Ureter (tissue), 1 donor: Measurements from ENCODE around the gene NFKBIZ. TPM values are rescaled to one million over a fixed set of nuclear protein-coding genes. Genes with fewer than 3 reads are reported as not detected.

Experiments used
- DNase-seq: peaks from one replicate; pipeline ENCODE4 v3.0.0-alpha.2; 2020; ENCODE audit warnings: low spot score
- total RNA-seq: library from RNA; stranded (reverse); gene quantifications from one replicate; pipeline ENCODE4 v1.2.4, GENCODE V29; 2023
- donor health status: DM: yes; HTN: yes; CAD: no.

NFKBIZ gene
- total RNA-seq, 1 donor from 2014 or later: 81.8 TPM

DNA sequence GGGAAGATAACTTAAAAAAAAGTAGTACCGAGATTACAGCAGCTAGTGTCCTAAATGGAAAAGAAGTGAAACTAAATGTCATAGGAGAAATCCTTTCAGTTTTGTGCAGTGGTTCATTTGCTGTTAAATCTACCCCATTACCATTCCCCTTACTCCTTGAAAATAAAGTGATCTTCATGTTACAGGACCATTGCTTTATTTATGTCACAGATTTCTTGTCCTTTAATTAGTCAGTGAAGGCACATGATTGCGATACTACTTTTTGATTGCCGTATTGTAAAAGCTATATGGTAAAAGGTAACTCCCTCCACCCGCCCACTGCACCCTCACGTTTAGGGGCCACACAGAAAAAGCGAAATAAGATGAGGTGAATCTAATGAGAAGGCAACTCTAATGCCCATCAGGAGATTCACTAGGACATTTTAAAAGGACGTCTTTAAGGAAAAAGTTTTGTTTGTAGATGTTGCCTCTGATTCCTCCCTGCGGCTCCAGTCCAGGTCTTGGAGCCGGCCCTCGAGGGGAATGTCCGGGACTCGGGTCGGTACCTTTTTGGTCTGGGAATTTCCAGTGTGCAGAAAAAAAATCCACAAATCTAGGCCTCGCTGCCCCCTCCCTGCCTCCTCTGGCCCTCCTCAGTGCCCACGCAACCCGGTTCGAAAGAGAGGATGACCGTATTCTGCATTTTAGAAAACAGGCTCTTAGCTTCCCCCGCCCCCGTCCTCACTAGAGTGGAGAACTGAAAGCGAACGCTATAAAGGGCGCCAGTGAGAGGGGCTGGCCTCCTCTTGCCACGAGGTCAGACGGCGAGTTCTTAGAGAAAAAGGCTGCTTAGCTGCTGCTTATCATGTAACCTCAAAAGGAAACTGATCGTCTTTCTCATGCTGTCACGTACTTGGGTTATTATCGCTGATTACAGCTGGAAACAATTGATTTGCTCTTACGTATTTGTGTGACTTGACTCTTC is 21.8 kb upstream of the NFKBIZ start:
- DNase-seq: peak; percentile 81

DNA sequence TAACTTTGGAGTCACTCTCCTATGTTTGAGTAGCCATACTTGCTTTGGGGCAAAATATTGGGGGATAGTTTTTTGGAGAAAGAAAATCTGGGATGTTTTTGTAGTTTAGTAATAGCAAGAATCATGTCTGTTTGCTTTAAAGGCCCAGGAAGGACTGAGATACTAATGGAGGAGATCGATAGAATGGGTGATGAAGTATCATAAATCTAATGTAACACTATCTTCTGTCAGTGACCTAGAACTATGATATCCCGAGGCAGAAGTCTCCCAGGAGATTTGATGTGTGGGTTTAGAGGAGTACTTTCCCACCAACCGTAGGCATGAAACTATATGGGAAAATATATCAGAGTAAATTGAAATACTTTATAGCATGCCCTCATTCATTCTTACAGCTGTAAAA is 21.0 kb upstream of the NFKBIZ start:
- no peak for DNase-seq

GRCh38 chr3:101828691-101829436 is 20.4 kb upstream of the NFKBIZ start:
- DNase-seq: peak; percentile 66

DNA sequence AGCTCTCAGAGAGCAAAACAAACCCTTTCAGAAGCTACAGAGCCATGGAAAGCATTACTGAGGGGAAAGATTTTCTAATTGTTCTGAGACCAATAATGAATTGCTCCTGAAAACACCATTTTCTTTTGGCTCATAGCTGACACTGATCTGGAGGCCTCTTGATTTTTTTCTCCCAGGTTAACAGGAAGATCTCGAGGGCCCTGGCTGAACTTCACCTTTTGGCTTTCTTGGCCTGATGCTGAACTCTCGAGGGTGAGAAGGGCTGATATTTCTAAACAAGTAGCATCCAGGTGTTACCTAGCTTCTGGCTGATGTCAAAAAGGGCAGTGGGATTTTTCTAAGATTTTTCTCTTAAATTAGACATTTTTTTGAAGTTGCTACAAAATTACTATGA is 19.9 kb upstream of the NFKBIZ start:
- no peak for DNase-seq

GRCh38 chr3:101829874-101830273 is 19.4 kb upstream of the NFKBIZ start:
- no peak for DNase-seq

DNA sequence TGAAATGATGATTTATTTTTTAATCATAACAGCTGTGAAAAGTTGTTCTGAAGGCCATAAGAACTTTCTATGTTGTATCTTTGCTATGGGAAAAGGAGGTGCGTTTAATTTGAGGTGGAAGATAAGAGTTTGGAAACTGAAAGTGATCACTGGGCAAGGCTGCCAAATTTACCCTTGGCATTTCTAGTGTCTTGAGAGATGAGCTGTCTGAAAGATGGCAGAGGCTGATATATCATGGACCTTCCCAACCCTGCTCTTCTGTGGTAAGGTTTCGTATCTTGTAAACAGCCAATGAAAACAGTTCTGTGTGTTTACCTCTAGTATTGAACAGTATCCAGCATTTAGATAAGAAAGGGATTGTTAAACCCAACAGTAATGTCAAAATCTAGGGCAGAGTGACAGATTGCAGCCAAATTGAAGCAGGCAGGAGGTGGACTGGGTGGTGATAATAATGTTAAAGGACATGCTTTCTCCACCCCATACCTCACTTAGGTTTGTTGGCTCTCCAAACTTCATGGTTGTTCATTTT is 15.8 kb upstream of the NFKBIZ start:
- no peak for DNase-seq

DNA sequence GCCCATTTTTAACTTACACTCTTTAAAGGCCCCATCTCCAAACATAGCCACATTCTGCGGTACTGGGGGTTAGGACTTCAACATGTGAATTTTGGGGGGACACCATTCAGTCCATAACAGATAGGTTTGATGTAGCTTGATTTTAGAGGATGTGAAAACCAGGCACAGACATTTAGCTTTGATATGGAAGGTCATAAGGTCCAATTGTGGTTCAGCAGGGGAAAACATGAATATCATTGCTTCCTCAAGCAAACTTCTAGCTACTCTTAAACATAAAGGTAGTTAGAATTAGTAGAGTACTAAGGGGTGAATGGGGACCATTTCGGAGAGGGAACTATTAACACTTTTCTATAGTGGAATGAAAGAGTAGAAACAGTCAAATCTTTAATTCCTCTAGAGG is 13.6 kb upstream of the NFKBIZ start:
- no peak for DNase-seq

DNA sequence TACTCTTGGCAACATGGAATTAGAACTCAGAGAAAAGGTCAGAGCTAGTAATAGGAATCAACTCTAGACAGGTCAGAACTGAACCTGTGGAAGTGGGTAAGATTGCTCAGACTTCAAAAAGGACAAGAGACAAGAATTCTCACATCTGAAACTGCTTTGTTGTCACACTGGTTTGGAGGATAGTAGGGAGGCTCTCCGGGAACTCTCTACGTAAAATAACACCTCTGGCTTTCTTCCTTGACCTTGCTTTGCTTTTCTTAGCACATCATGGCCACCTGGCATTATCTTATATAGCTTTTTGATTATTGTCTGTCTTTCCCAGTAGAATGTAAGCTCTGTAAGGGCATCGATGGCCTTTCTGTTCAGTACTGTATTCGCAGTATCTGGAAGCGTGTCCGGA is 13.2 kb upstream of the NFKBIZ start:
- DNase-seq: no peak

DNA sequence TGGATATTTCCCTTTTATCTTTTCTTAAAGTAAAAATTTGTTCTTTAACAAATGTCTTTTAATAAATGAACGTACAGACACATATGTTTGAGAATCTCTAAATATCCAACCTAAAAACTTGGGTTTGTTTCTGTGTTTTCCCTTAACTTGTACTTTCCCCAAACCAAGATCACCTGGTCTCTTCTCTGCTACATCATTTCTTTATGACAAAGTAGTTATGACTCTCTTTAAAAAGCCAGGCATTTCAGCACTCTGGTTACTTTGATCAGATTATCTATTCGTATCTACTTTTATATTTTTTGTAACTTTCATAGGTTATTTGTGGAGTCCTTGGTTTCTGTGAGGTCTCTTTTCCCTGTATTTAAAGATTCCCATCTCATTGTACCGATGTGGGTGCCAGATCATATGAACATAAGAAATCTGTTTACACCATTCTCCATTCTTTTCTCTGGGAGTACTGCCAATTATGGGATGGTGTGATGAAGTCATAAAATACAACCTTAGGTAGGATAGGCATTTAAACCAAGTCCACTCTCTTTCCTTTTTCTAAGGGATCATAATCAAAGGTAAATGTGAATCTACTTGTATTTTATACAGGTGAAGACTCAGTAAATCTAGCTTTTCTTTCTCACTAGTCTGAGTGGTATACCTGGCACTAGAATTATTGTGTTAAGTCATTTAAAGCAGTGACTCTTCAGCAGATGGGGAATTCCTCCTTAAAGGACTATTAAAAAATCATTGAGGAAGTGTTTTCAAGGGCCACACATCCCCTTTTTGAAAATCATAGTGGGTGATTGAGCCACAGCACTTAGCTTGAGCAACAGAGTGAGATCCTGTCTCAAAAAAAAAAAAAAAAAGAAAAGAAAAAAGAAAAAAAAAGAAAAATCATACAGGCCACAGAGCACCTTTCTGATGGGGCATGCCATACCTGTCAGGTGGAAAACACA is 12.4 kb upstream of the NFKBIZ start:
- no peak for DNase-seq

GRCh38 chr3:101838691-101839090 is 10.6 kb upstream of the NFKBIZ start:
- DNase-seq: no peak

GRCh38 chr3:101840066-101840465 is 9.2 kb upstream of the NFKBIZ start:
- no peak for DNase-seq

- no peak for DNase-seq
These were observed 6.9 kb upstream of the NFKBIZ start for GRCh38 chr3:101842245-101842934.

DNA sequence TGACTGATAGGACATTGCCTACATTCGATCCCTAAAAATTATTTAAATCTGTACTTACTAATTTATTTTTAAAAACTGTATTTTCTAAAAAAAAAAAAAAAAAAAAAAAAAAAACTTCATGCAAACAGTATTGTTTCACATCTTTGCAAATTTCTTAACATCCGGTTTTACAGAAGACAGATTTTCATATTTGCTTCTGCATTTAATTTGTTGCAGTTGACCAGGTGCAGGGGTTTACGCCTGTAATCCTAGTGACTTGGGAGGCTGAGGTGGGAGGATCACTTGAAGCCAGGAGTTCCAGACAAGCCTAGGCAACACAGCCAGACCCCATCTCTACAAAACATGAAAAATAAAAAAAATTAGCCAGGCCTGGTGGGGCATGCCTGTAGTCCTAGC is 6.4 kb upstream of the NFKBIZ start:
- DNase-seq: no peak

- DNase-seq: no peak
These were observed 3.9 kb upstream of the NFKBIZ start for GRCh38 chr3:101845425-101845824.

GRCh38 chr3:101846709-101847108 is 2.6 kb upstream of the NFKBIZ start:
- DNase-seq: no peak

GRCh38 chr3:101847328-101847727 is 2.0 kb upstream of the NFKBIZ start:
- DNase-seq: no peak

DNA sequence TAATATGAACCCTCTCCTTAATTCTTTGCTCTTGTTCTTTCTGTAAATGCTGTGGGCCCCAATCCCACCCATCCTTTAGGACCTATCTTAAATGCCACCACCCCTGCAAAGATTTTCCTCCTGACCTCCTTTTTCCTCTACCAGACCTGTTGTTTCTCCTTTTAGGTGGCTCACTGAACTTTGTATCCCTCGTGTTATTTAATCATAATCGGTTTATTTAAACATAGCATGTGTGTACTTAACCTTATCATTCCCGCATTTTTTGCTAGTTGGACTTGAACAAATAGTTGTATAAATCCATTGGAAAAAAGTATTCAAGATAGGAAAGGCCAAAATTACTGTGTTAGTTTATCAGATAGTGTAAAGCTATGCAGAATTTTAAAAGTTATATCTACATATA is 988 bp upstream of the NFKBIZ start:
- DNase-seq: no peak

DNA sequence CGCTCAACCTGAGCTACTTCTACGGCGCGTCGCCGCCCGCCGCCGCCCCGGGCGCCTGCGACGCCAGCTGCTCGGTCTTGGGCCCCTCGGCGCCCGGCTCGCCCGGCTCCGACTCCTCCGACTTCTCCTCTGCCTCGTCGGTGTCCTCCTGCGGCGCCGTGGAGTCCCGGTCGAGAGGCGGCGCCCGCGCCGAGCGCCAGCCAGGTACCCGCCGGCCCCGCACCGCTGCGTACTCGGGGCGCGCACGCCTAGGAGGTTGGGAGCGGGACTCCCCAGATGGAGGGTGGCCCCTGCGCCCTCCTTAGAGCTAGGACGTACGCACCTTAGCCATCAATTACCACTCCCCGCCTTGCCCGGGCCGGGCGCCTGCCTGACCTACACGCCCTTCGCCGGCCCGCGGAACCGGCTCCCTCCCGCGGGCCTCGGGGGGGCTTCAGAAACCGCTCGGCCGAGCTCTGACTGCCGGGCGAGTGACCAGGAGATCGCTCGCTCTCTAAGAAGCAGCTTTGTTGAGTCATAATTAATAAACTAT is 466 bp downstream of the NFKBIZ start:
- peak; percentile 51 for DNase-seq

GRCh38 chr3:101850246-101851051 is 1.1 kb downstream of the NFKBIZ start:
- DNase-seq: no peak
